GM18520 (cell line): Measurements from ENCODE around the gene MACROD2.
A peak's percentile ranks its signal among the peaks of the same experiment; 100 is the strongest.

ENCODE experiments used
- ATAC-seq: cut with Tn5 transposase; IDR thresholded peaks from one replicate; pipeline ENCODE4 v1.9.1; 2021; ENCODE audit not compliant: unreplicated experiment

Gene MACROD2

GRCh38 chr20:15848126-15848525, 1852.8 kb downstream of the MACROD2 start:
- no peak for ATAC-seq

GRCh38 chr20:15848995-15849610, 1853.8 kb downstream of the MACROD2 start:
- ATAC-seq = no peak

- ATAC-seq = no peak
These were observed 1856.4 kb downstream of the MACROD2 start for GRCh38 chr20:15851576-15852215.

- no peak for ATAC-seq
These were observed 1859.6 kb downstream of the MACROD2 start for GRCh38 chr20:15854911-15855310.

- ATAC-seq = no peak
These were observed 1862.0 kb downstream of the MACROD2 start for GRCh38 chr20:15857173-15857784.

- no peak for ATAC-seq
These were observed 1863.7 kb downstream of the MACROD2 start for GRCh38 chr20:15859061-15859460.

- ATAC-seq = no peak
These were observed 1865.5 kb downstream of the MACROD2 start for GRCh38 chr20:15860850-15861249.

GRCh38 chr20:15862178-15862577, 1866.9 kb downstream of the MACROD2 start:
- no peak for ATAC-seq

- ATAC-seq = no peak
These were observed 1868.4 kb downstream of the MACROD2 start for GRCh38 chr20:15863735-15864134.

GRCh38 chr20:15865553-15865952, 1870.2 kb downstream of the MACROD2 start:
- no peak for ATAC-seq

GRCh38 chr20:15866916-15867730, 1871.8 kb downstream of the MACROD2 start:
- ATAC-seq = no peak

GRCh38 chr20:15867899-15868298, 1872.6 kb downstream of the MACROD2 start:
- no peak for ATAC-seq

GRCh38 chr20:15875446-15875845, 1880.1 kb downstream of the MACROD2 start:
- ATAC-seq = no peak

GRCh38 chr20:15882553-15882952, 1887.2 kb downstream of the MACROD2 start:
- peak; percentile 70 for ATAC-seq

GRCh38 chr20:15886250-15886649, 1890.9 kb downstream of the MACROD2 start:
- no peak for ATAC-seq

GRCh38 chr20:15887387-15887786, 1892.1 kb downstream of the MACROD2 start:
- ATAC-seq = no peak

- ATAC-seq = no peak
These were observed 1893.7 kb downstream of the MACROD2 start for GRCh38 chr20:15889061-15889460.

- peak; percentile 38 for ATAC-seq
These were observed 1894.4 kb downstream of the MACROD2 start for GRCh38 chr20:15889514-15890256.

GRCh38 chr20:15890407-15890982, 1895.2 kb downstream of the MACROD2 start:
- ATAC-seq = no peak

GRCh38 chr20:15895126-15895525, 1899.8 kb downstream of the MACROD2 start:
- ATAC-seq = no peak
